HG03280 (cell line): ENCODE data around the gene NDUFS1.
"Not testable (repeated sequence)": the region's sequence is repeated elsewhere in the genome, so short reads cannot be mapped to it uniquely, and the experiment has no call there.

ENCODE experiments used
- ATAC-seq: cut with Tn5 transposase; IDR thresholded peaks from one replicate; pipeline ENCODE4 v1.9.1; 2021; ENCODE audit warnings: mild to moderate bottlenecking, moderate library complexity; ENCODE audit not compliant: unreplicated experiment

The NDUFS1 gene

GRCh38 chr2:206163251-206163880 lies 4.1 kb upstream of the NDUFS1 start:
- no peak for ATAC-seq

- not testable (repeated sequence) for ATAC-seq
Observed at GRCh38 chr2:206162401-206162800, 3.2 kb upstream of the NDUFS1 start.

- no peak for ATAC-seq
Observed at GRCh38 chr2:206160807-206161179, 1.5 kb upstream of the NDUFS1 start.

GRCh38 chr2:206160125-206160806 lies 1.0 kb upstream of the NDUFS1 start:
- ATAC-seq: peak; percentile 57

GRCh38 chr2:206158563-206159345 lies 490 bp downstream of the NDUFS1 start:
- peak; percentile 18 for ATAC-seq

GRCh38 chr2:206157014-206157413 lies 2.2 kb downstream of the NDUFS1 start:
- not testable (repeated sequence) for ATAC-seq

- no peak for ATAC-seq
Observed at GRCh38 chr2:206154197-206154596, 5.0 kb downstream of the NDUFS1 start.

- no peak for ATAC-seq
Observed at GRCh38 chr2:206150631-206151030, 8.6 kb downstream of the NDUFS1 start.

- no peak for ATAC-seq
Observed at GRCh38 chr2:206150168-206150567, 9.1 kb downstream of the NDUFS1 start.

GRCh38 chr2:206149330-206149729 lies 9.9 kb downstream of the NDUFS1 start:
- no peak for ATAC-seq

- no peak for ATAC-seq
Observed at GRCh38 chr2:206145665-206146064, 13.6 kb downstream of the NDUFS1 start.

- no peak for ATAC-seq
Observed at GRCh38 chr2:206144383-206144782, 14.9 kb downstream of the NDUFS1 start.

GRCh38 chr2:206143451-206143850 lies 15.8 kb downstream of the NDUFS1 start:
- no peak for ATAC-seq

- ATAC-seq: no peak
Observed at GRCh38 chr2:206127656-206128055, 31.6 kb downstream of the NDUFS1 start.

- ATAC-seq: no peak
Observed at GRCh38 chr2:206125901-206126300, 33.3 kb downstream of the NDUFS1 start.

- ATAC-seq: not testable (repeated sequence)
Observed at GRCh38 chr2:206122569-206122968, 36.7 kb downstream of the NDUFS1 start.

- no peak for ATAC-seq
Observed at GRCh38 chr2:206116278-206116677, 43.0 kb downstream of the NDUFS1 start.

- no peak for ATAC-seq
Observed at GRCh38 chr2:206115026-206115578, 44.1 kb downstream of the NDUFS1 start.

GRCh38 chr2:206112846-206113547 lies 46.2 kb downstream of the NDUFS1 start:
- ATAC-seq: no peak

GRCh38 chr2:206112108-206112507 lies 47.1 kb downstream of the NDUFS1 start:
- ATAC-seq: no peak

- ATAC-seq: no peak
Observed at GRCh38 chr2:206108713-206109112, 50.5 kb downstream of the NDUFS1 start.
